NCI-H82 treated with DMSO at 0.1 percent for 48 hours (cell line): Measurements from ENCODE around the gene CSNK2B.
A peak's percentile ranks its signal among the peaks of the same experiment; 100 is the strongest.

Source experiments
- DNase-seq: peaks from one replicate; lab custom pipeline; 2025; ENCODE audit not compliant: unreplicated experiment; lab: John Stamatoyannopoulos, UW

Gene CSNK2B

DNA sequence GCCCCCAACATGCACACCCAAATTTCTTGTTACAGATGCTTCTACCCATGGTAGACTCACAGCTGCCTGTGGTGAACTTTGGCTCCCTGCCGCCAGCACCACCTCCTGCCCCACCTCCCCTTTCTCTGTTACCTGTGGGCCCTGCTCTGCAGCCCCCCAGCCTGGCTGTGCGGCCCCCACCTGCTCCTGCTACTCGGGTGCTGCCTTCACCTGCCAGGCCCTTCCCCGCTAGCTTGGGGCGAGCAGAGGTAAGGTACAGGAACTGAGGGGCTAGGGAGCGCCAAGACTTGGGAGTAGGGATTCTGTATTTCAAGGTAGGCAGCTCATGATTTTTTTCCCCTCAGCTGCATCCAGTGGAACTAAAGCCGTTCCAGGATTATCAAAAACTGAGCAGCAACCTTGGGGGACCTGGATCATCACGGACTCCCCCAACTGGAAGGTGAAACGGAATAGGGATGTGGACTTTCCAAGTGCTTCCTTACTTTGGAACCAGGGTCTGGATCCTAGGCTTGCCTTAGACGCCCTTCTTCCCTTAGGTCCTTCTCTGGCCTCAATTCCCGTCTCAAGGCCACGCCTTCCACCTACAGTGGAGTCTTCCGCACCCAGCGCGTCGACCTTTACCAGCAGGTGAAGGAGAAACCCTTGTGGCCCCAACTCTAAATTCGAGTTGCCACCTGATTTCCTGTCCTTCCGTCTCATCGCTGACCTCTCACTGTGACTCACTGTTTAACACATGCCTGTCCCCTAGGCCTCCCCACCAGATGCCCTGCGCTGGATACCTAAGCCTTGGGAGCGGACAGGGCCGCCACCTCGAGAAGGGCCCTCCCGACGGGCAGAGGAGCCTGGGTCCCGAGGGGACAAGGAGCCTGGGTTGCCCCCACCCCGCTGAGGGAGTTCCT is 28.9 kb upstream of the CSNK2B start:
- DNase-seq, result no peak

DNA sequence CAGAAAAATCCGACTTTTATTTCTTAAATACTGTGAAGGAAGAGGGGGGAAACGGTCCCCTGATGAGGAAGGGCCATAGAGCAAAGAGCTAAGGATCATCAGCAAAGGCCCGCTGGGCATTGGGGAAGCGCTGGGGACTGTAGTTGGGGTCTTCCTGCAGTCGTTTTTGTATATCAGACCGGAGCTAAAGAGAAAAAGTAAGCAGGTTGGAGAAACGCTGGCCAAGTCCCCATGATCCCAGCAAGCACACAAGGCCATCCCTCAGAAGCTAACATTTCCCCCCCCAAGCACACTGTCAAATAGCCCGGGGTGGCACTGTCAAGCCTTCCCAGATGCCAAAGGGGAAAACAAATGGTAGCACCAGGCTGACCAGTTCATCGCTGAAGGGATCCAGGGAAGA is 26.8 kb upstream of the CSNK2B start:
- DNase-seq, result no peak

DNA sequence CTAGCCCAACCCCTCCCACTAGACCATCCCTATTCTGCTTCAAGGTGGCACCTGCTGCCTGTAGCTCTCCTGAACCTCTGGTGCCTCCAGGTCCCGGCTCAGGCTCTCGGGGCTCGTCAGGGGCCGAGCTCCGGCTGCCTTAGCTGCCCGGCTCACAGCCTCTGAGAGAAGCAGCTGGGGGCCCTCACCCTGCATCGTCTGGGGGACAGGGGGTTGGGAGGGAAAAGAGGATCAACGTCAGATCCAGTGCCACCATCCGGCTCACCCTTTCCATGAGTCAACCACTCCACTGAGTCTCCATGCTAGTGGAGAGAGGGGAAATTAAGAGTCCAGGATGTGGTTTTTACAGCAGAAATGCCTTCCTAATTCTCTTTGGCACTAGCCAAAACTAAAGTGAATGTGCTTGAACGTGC is 26.4 kb upstream of the CSNK2B start:
- no peak for DNase-seq

DNA sequence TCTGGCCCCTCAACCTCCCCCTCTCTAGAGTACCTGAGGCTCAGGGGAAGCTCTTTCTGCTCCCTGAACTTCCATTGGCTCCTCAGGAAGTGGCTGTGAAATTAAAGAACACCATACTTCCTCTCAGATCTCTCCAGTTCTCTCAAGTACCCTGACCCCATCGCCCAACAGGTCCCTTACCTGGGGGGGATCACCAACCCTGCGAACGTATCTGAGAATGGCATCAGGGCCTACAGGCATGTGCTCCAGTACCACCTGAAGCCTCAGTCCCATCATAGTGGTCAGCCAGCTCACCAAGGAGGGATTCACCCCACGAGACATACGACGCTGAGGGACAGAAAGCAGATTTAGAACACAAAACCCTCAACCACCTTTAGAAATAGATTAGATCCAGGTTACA is 25.3 kb upstream of the CSNK2B start:
- no peak for DNase-seq

DNA sequence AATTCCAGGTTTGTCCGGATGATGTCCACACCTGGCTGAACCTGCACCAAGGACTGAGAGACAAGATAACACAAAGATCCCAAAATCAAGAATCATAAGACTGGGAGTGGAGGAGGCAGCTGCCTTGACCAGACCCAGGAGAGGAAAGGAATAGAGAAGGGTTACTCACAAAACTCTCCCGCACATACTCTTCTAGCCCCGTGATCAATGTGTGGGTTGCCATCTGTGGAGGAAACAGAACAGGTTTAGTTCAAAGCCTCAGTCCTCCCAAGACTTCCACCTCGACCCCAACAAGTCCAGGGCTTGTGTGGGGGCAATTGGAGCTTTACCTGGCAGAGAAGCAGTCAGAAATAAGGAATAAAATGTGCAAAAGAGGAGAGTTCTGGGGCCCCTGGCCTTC is 24.5 kb upstream of the CSNK2B start:
- DNase-seq, result no peak

DNA sequence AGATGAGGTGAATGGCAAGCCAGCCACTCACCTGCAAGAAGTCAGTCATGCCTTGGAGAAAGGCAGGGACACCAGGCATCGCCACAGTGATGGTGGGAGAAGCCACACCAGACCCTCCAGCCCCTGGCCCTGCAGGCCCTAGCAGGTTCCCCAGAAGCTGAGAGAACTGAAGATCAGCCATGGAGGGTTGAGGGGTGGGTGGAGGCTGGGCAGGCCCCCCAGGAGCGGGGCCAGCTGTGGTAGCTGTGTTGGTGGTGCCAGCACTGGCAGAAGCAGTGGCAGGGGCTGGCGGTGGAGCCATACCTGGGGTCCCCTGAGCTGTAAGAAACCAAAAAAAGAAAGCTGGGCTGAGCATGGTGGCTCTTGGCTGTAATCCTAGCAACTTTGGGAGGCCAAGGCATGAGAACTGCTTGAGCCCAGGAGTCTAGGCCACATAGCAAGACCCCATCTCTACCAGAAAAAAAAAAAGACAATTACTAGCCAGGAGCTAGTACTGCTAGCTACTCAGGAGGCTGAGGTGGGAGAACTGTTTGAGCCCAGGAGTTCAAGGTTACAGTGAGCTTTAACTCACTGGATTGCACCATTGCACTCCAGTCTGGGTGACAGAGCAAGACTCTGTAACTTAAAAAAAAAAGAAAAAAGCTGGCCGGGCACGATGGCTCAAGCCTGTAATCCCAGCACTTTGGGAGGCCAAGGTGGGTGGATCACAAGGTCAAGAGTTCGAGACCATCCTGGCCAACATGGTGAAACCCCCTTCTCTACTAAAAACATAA is 22.9 kb upstream of the CSNK2B start:
- DNase-seq, result no peak

DNA sequence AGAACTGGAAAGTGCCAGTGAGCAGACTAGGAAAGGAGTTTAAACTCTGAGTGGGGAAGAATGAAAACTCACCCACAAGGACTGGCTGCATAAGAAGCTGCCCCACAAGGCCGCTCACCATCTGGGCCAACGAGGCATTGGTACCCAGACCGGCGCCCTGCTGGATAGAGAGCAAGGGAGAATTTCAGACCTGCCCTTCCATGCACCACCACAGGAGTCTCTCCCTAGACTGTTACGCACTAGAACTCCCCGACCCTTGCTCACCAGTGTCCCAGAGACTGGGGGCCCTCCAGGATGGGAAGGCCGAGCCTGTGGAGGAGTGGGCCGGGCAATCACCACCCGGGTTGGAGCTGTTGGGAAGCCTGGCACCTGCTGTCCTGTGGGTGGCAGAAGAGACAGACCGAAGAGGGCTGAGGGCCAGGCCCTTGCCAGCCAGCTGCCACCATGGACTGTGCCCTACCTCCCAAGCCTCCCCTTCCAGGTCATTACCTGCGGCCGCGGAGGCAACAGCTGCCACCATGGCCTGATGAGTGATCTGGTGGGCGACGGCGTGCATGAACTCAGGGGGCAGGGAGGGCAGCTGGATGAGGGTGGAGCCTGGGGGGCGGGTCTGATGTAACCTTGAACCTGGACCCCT is 21.9 kb upstream of the CSNK2B start:
- no peak for DNase-seq

DNA sequence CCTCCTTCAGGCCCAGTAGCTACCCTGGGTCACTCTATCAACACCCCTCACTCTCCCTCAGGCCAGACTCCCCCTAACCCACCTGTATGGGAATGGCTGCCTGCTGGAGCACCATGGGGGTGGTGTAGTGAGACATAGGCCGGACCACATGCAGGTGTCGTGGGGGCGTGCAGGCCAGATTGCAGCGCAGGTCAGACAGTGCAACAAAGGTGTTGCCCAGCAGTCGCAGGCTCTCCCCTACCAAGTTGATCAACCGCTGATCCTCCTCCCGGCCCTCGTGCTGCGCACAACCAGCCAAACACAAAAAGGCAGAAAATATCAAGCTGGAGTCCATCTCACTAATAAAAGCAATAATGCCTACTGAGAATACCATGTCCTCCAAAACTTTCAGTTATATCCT is 20.6 kb upstream of the CSNK2B start:
- DNase-seq, result no peak

DNA sequence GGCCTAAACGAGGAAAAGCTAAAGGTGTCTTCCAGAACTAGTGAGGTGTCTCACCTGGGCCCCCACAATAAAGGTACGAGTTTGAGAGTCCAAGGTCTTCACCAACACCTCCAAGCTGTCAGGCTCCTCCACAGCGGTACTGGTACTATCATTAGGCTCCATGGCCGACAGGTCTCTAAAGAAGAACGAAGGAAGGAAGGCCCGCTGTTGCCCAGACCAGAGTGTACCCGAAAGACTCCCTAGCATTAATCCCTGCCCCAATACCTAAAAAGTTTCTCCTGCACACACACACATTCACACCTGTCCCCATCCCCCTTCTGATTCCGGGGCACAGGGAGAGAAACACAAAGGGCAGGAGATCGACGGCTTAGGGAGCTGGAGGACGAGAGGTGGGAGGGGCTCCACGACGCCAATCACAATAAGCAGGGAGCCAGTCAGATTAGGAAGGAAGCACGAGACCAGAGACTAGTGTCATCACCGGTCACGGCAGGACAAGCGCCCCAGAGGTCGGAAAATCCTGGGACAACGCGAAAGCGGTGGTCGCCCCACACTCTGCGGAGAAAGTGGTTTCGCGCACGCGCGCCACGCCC is 14.2 kb upstream of the CSNK2B start:
- peak; percentile 82 for DNase-seq

DNA sequence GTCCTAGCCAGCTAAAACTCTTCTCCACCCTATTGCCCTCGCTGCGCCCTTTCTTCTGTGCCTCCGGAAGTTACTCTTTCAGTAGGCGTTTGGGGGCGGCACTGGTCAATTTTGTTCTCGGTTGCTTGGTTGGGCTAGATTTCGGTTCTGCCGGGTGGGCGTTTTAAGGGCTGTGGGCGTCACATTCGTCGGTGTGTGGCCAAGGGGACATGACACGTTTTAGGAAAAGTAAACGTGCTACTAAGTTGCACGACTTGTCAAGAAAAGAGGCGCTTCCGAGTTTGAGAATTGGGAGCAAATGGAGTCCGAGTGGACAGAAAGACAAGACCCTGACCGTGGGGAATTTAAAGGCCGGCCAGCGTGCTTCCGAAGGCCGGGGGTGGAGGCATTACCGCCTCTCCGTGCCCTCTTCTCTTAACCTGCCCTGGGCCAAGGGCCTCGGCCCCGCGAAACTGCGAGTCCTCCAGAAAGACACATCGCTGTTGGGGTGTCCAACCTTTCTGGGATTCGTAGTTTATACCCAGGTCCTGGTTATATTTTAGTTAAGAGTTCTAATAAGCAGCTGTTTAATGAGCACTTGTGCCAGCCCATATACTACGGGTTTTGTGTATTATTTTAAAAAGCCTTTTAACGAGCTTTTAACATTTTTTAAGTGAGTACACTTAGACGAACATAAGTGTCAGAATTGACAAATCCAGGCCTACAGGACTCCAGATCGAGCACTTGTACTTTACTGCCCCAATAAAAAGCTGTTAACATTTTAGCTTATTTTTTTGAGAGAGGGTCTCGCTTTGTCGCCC is 12.8 kb upstream of the CSNK2B start:
- peak; percentile 98 for DNase-seq

DNA sequence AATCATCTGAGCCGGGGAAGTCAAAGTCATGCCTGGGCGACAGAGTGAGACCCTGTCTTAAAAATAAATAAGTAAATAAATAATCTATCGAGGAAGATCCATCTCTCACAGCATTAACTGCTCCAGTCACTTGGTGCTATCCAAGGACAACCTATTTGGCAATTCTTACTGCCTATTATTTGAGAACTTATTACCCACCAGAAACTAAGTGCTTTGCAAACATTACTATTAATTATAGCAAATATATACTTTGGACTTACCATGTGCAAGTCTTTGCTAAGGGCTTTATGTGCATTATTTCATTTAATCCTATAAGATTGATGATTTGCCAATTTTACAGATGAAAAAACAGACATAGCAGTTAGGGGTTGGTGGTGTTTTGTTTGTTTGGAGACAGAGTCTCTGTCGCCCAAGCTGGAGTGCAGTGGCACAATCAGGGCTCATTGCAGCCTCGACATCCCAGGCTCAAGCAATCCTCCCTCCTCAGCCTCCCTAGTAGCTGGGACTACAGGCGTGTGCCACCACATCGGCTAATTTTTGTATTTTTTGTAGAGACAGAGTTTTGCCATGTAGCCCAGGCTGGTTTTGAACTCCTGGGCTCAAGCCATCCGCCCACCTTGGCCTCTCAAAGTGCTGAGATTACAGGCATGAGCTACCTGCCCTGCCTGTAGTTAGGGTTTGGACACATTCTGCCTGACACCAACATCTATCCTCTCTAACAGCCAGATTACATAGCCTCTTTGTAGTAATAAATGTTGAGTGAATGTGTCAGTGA is 11.1 kb upstream of the CSNK2B start:
- DNase-seq, result no peak

DNA sequence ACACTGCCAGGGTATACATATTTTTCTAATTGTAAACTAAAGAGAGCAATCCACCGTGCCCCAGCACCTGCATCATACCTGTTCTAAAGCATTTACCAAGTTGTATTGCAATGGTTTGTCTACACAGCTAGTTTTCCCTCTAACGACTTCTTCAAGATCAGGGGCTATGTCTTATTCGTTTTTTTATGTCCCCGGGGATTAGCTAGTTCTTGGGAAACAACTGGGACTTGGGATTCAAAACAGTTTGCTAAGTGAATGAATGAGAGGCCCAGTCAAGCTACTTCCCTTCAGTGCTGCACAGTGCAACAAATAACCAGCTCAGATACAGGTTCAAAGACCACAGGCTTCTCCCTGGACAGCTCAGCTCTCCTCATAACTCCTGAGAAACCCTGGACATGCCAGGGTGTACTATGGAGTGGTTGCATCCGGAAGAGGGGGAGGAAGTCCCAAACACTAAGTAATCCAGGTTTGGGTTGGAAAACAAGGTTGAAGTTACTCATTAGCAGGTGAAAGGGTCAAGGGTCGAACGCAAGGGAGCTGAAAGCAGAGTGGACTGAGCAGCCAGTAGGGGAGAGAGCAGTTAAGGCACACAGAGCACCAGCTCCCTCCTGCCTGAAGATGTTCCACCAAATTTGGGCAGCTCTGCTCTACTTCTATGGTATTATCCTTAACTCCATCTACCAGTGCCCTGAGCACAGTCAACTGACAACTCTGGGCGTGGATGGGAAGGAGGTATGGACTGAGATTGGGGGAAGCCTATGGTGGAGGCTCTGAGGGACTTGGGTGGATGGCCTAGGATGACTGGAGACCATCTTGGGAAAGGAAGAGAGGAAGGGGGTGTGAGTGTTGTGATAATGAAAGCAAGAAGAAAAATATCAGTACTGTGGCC is 10.3 kb upstream of the CSNK2B start, which contains the start of gene APOM:
Gene APOM, plus strand, starts transcription at position 546 of the 889 bp plus-strand sequence. Its CDS starts 73 bp downstream, at position 619.
- DNase-seq, result no peak

DNA sequence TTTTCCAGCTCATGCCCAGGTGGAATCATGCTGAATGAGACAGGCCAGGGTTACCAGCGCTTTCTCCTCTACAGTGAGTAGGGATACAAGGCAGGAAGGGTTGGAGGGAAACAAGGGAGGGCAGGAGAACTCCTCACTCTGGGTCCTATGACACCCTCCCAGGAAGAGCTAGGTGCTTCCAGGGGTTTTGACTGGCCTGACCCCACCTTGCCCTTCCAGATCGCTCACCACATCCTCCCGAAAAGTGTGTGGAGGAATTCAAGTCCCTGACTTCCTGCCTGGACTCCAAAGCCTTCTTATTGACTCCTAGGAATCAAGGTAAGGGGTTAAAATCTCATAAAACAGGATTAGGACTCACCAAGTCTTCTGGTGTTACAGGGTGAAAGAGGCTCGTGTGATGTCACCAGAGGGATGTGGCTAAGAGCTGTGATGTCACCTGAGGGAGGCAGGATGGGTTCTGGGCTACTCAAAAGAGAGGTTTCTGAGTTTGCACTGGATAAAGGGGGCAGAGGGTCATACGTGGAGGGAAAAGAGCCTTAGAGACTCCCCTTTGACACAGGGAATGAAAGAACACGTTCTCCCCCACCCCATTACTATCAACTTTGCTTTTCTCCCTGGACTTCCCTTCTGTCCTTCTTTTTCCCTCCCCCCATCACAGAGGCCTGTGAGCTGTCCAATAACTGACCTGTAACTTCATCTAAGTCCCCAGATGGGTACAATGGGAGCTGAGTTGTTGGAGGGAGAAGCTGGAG is 8.3 kb upstream of the CSNK2B start:
- DNase-seq, result peak; percentile 54

DNA sequence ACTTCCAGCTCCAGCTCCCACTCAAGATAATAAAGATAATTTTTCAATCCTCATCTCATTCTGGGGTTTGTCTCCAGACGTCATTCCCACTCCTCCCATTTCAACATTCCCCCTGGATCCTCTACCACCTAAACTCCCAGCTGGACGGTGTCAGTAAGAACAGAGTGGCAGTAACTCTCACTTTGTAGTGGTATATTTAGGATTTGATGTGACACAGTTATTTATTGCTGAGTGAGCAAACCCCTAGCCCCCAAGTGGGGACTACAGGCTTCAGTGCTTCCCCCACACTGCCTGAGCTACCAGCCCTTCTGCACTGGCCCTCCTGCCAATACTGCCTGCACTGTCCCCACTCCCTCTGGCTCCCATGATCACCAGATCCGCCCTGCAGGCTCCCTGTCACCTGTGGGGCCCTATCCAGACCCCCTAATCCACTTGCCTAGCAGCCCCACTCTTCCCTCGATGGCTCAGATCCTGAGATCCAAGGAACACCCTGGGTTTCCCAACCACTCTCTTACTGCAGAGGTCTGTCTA is 7.7 kb upstream of the CSNK2B start:
- no peak for DNase-seq

DNA sequence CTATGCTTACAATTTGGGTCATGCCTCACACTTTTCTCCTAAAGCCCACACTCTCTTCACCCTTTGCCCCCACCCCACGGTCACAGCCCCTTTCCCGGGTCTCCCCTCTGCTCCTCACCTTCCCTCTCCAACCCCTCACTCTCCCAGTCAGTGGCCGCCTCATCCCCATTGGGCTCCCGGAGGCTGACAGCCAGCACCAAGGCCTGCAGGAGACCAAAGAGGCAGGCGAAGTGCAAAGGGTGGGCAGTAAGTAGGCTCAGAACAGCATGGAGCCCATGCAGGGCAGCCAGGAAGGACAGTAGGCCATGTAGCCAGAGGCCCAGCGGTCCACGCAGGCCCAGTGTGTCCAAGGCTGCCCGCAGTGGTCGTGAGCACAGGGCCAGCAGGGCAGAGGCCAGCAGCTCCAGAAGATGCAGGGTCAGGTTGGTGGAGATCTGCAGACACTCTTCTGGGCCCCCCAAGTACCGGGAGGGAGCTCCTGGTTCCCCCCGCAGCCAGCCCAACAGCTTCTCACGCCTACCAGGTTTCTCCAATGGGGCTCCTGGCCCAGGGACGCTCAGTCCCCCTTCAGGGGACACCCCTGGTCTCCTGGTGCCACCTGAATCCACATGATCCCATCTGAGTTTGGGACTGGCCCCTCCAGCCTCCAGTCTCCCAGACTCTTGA is 6.8 kb upstream of the CSNK2B start:
- no peak for DNase-seq

DNA sequence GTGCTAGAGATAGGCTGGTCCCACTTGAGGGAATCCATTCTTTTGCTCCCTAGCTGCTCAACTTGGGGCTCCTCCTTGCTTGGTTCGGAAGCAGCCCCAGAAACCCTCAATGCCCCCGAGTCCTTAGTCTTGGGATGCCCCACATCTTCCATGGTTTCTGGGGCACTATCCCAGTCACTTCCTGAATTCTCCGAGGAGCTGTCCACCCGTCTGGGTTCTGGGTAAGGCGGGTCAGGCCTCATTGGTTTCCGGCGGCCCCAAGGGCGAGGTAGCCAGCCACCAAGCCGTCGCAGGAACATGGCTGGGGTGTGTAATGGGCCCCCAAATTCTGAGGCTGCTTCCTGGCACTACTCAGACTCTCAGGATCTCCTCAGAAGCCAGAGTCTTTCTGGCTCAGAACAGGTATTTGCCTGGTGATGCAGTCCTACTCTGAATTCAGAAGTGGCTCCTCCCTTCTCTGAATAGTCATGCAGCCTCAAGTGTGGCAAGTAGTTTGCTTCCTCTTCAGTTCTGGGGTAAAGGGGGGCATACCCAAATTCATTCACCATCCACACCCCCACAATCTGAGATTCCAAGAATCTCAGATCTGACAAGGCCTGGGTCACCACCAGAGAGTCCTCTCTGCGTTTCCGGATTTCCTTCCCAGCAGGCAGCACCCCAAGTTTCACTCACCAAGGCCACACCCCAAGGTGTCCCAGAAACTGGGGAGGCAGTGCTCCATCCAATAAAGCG is 6.1 kb upstream of the CSNK2B start:
- DNase-seq, result no peak
